Peyer's patch (tissue), 4 donors: Measurements from ENCODE around the gene CLRN1. TPM values are rescaled to one million over a fixed set of nuclear protein-coding genes. Genes with fewer than 3 reads are reported as not detected.

Source experiments
- DNase-seq, 3 donors: peaks; one replicate each; pipeline ENCODE4 v3.0.0-alpha.2; 2017 to 2019
- H3K27ac ChIP-seq, 4 donors: fragments of 200-600 bp; sonication (generic); one replicate each; pipeline ENCODE4 v1.5.1; 2016 to 2019
- H3K27me3 ChIP-seq, 2 donors: fragments of 200-600 bp; sonication (generic); one replicate each; pipeline ENCODE4 v1.5.1; 2019
- H3K36me3 ChIP-seq, 3 donors: fragments of 200-600 bp; sonication (generic); one replicate each; pipeline ENCODE4 v1.5.1; 2016 to 2019
- H3K4me1 ChIP-seq, 4 donors: fragments of 200-600 bp; sonication (generic); one replicate each; pipeline ENCODE4 v1.5.1; 2016 to 2019
- H3K4me3 ChIP-seq, 4 donors: fragments of 200-600 bp; sonication (generic); 1 replicate in 3 of 4; 2 replicates in 1 of 4; pipeline ENCODE4 v1.5.1; 2016 to 2019; ENCODE audit warnings: mild to moderate bottlenecking in 1 of 4
- H3K9me3 ChIP-seq, 4 donors: fragments of 200-600 bp; sonication (generic); one replicate each; pipeline ENCODE4 v1.5.1; 2016 to 2019; ENCODE audit warnings: mild to moderate bottlenecking in 1 of 4
- POLR2A ChIP-seq, 2 donors: fragments of 450-650 bp; IDR thresholded peaks; one replicate each; pipeline ENCODE4 v1.5.1; 2017; ENCODE audit warnings: antibody characterized with exemption in 2 of 2, mild to moderate bottlenecking in 2 of 2, moderate library complexity in 2 of 2
- total RNA-seq, 4 donors: library from RNA; depleted of rRNA; stranded (reverse); fragments of >200 nt; gene quantifications; one replicate each; pipeline ENCODE4 v1.1.0, GENCODE V29; 2016
- TF ChIP-seq, protein P1 (sequence below), 6 experiments: fragments of 450-650 bp in 4 of 6; fragments of 200-600 bp in 2 of 6; sonication (generic) in 1 of 6; IDR thresholded peaks; one replicate each; pipeline ENCODE4 v1.5.1; 2017 to 2019; ENCODE audit warnings: antibody characterized with exemption in 6 of 6, mild to moderate bottlenecking in 3 of 6, moderate library complexity in 1 of 6

Gene CLRN1
- total RNA-seq, 4 donors from 2014 or later, result not detected

DNA sequence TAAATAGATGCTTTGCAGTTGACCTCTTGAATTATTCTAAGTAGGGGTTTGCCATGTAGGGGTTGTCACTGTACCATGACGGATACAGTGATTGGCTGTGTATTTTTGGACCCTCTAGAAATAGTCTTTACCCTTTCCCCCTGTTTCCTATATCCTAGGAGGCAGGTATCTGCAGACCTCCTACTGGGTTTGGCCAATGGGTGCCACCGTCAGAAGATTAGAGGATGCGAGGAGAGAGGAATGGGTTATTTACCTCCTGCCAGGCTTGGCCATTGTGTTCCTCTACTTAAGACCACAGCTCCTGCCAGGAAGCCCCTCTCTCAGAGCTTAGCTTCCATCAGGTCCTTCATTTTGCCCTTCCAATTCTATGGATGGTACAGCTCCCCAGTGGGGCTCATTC lies 40.2 kb upstream of the CLRN1 start:
- Histone ChIP-seq H3K27ac (no peak overlapping the region), H3K9me3 (no peaks in the 10 kb centered on the region), H3K4me1 (no peaks in the 10 kb centered on the region), H3K36me3 (no peaks in the 10 kb centered on the region), H3K4me3 (no peak overlapping the region), H3K27me3 (no peaks in the 10 kb centered on the region)
- TF ChIP-seq, protein P1, sequence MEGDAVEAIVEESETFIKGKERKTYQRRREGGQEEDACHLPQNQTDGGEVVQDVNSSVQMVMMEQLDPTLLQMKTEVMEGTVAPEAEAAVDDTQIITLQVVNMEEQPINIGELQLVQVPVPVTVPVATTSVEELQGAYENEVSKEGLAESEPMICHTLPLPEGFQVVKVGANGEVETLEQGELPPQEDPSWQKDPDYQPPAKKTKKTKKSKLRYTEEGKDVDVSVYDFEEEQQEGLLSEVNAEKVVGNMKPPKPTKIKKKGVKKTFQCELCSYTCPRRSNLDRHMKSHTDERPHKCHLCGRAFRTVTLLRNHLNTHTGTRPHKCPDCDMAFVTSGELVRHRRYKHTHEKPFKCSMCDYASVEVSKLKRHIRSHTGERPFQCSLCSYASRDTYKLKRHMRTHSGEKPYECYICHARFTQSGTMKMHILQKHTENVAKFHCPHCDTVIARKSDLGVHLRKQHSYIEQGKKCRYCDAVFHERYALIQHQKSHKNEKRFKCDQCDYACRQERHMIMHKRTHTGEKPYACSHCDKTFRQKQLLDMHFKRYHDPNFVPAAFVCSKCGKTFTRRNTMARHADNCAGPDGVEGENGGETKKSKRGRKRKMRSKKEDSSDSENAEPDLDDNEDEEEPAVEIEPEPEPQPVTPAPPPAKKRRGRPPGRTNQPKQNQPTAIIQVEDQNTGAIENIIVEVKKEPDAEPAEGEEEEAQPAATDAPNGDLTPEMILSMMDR (IDR thresholded peaks at IDR 0.05), result no peak
- TF ChIP-seq POLR2A (IDR thresholded peaks at IDR 0.05), result no peak
- no peak for DNase-seq

DNA sequence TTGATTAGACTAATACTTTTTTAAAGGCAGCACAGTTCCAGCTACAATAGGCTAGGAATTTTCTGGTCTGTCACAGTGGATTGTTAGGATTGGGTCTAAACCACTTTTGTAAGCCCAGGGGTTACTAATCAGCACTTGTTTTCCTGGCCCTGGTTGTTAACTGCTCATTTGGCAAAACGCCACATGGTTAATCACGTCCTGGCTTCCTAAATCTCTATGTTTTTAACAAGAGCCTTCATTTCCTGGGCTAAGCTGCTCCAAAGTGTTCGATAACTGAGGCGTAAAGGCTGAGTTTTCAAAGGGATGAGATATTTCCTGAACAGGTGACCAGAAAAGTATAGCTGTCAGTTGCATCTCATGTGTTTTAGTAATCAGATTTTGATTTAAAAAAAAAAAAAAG lies 38.9 kb upstream of the CLRN1 start:
- Histone ChIP-seq H3K9me3 (no peaks in the 10 kb centered on the region), H3K4me1 (no peaks in the 10 kb centered on the region), H3K27me3 (no peaks in the 10 kb centered on the region), H3K27ac (no peak overlapping the region), H3K36me3 (no peaks in the 10 kb centered on the region), H3K4me3 (no peak overlapping the region)
- TF ChIP-seq, protein P1 (IDR thresholded peaks at IDR 0.05), result no peak
- no peak for TF ChIP-seq POLR2A (IDR thresholded peaks at IDR 0.05)
- no peak for DNase-seq

DNA sequence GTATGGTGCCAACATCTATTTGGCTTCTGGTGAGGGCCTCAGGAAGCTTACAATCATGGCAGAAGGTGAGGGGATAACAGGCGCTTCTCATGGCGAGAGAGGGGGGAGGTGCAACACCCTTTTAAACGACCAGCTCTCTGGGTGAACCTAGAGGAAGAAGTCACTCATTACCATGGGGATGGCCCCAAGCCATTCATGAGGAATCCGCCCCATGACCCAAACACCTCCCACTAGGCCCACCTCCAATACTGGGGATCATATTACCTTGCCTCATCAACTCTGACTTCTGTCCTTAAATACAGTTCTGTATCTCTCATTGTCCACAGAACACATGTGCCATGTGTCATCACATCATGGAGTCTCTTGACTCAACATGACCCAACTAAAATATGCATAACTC lies 37.5 kb upstream of the CLRN1 start:
- Histone ChIP-seq H3K36me3 (no peaks in the 10 kb centered on the region), H3K9me3 (no peaks in the 10 kb centered on the region), H3K27me3 (no peaks in the 10 kb centered on the region), H3K4me1 (no peaks in the 10 kb centered on the region), H3K4me3 (no peak overlapping the region), H3K27ac (no peak overlapping the region)
- TF ChIP-seq, protein P1 (IDR thresholded peaks at IDR 0.05), result no peak
- no peak for TF ChIP-seq POLR2A (IDR thresholded peaks at IDR 0.05)
- DNase-seq, result no peak

DNA sequence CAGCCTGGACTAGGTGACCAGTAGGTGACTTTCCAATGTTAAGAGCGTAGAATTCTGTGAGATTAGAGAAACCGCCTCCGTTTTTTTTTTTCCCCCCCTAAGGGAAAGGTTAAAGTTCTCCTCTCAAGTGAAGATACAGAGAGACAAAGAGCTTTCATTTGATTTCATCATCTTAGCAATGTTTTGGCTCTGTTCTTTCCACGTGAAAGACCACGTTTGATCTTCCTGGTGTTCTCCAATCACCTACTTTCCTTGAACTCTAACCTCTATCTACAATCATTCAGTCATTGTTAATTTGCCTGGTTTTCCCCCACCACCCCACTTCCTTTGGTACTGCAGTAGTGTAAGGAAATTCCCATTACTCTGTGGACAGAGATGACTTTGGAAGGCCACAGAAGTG lies 36.9 kb upstream of the CLRN1 start:
- DNase-seq, result no peak
- no peaks in the 10 kb centered on the region for H3K36me3 ChIP-seq
- H3K4me1 ChIP-seq, result no peaks in the 10 kb centered on the region
- TF ChIP-seq, protein P1 (IDR thresholded peaks at IDR 0.05), result no peak
- TF ChIP-seq POLR2A (IDR thresholded peaks at IDR 0.05), result no peak
- H3K27me3 ChIP-seq, result no peaks in the 10 kb centered on the region
- no peaks in the 10 kb centered on the region for H3K9me3 ChIP-seq
- no peak overlapping the region for H3K4me3 ChIP-seq
- H3K27ac ChIP-seq, result no peak overlapping the region

DNA sequence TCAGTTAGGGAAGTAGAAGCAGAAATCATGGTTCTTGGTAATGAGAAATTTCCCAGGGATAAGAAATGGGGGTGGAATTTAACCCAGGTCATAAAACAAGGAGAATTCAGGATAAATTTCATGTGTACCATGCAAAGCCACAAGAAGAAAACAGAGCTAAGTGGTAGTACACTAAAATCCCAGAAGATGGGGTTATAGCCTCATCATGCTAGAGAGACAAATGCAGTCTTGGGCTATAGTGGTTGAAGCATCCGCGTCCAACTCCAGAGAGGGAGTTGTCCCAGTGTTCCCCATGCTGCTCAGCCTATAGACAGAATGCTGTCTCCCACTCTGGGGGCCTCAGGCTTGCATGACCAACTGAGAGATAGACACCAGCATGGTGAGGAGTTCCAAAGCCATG lies 36.2 kb upstream of the CLRN1 start:
- no peaks in the 10 kb centered on the region for H3K9me3 ChIP-seq
- no peaks in the 10 kb centered on the region for H3K27me3 ChIP-seq
- TF ChIP-seq, protein P1 (IDR thresholded peaks at IDR 0.05), result no peak
- TF ChIP-seq POLR2A (IDR thresholded peaks at IDR 0.05), result no peak
- no peaks in the 10 kb centered on the region for H3K36me3 ChIP-seq
- no peak overlapping the region for H3K27ac ChIP-seq
- H3K4me1 ChIP-seq, result no peaks in the 10 kb centered on the region
- no peak for DNase-seq
- no peak overlapping the region for H3K4me3 ChIP-seq

DNA sequence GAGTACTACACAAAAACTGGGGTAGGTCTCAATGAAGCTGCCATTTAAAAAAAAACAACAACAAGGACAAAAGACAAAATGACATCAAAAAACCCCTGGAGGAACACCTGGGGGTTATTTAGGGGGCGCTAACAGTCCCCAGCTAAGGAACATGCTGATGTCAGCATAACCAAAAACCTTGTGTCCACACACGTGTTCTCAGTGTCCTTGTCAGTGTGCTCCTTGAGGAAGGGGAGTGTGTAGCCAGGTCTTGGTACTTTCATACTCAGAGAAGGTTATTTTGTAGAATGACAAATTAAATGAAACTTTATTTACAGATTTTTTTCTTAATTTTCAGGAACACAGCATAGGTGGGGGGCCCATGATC lies 31.2 kb upstream of the CLRN1 start:
- Histone ChIP-seq H3K27me3 (no peaks in the 10 kb centered on the region), H3K27ac (no peak overlapping the region), H3K4me1 (no peaks in the 10 kb centered on the region), H3K4me3 (no peak overlapping the region), H3K9me3 (no peaks in the 10 kb centered on the region), H3K36me3 (no peaks in the 10 kb centered on the region)
- no peak for DNase-seq
- TF ChIP-seq, protein P1 (IDR thresholded peaks at IDR 0.05), result no peak
- TF ChIP-seq POLR2A (IDR thresholded peaks at IDR 0.05), result no peak
